ENCODE data around the gene HTR3C.

Gene HTR3C
- long read RNA-seq = 0 reads

DNA sequence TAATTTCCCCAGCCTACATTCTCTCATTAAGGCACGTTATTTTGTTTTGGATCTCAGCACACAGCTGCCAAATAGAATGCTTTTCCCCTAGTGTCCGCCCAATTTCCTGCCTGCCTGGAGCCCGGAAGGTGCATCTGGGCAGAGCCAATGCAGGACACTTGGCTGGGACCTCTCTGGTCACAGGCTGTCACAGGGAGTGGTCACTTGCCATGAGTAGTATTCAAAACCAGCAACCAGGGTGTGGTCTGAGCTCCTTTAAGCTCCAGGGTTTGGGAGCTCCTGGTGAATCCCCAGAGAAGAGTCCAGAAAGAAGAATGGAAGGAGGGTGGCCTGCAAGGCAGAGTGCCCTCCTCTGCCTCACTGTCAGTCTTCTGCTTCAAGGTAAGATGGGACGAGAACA lies at the start of gene HTR3C:
Gene HTR3C, plus strand, starts transcription at position 281 of the 400 bp plus-strand sequence. Its CDS starts 34 bp downstream, at position 315.
- TF ChIP-seq GABPA (IDR thresholded peaks at IDR 0.05; ENCODE audit: low read depth) = no peak
- TF ChIP-seq, protein P1, sequence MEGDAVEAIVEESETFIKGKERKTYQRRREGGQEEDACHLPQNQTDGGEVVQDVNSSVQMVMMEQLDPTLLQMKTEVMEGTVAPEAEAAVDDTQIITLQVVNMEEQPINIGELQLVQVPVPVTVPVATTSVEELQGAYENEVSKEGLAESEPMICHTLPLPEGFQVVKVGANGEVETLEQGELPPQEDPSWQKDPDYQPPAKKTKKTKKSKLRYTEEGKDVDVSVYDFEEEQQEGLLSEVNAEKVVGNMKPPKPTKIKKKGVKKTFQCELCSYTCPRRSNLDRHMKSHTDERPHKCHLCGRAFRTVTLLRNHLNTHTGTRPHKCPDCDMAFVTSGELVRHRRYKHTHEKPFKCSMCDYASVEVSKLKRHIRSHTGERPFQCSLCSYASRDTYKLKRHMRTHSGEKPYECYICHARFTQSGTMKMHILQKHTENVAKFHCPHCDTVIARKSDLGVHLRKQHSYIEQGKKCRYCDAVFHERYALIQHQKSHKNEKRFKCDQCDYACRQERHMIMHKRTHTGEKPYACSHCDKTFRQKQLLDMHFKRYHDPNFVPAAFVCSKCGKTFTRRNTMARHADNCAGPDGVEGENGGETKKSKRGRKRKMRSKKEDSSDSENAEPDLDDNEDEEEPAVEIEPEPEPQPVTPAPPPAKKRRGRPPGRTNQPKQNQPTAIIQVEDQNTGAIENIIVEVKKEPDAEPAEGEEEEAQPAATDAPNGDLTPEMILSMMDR (IDR thresholded peaks at IDR 0.05; ENCODE audit: insufficient read depth, low read length) = no peak
- no peak for TF ChIP-seq SPI1 (IDR thresholded peaks at IDR 0.05; ENCODE audit: borderline replicate concordance, low read depth)
- TF ChIP-seq, protein P2, sequence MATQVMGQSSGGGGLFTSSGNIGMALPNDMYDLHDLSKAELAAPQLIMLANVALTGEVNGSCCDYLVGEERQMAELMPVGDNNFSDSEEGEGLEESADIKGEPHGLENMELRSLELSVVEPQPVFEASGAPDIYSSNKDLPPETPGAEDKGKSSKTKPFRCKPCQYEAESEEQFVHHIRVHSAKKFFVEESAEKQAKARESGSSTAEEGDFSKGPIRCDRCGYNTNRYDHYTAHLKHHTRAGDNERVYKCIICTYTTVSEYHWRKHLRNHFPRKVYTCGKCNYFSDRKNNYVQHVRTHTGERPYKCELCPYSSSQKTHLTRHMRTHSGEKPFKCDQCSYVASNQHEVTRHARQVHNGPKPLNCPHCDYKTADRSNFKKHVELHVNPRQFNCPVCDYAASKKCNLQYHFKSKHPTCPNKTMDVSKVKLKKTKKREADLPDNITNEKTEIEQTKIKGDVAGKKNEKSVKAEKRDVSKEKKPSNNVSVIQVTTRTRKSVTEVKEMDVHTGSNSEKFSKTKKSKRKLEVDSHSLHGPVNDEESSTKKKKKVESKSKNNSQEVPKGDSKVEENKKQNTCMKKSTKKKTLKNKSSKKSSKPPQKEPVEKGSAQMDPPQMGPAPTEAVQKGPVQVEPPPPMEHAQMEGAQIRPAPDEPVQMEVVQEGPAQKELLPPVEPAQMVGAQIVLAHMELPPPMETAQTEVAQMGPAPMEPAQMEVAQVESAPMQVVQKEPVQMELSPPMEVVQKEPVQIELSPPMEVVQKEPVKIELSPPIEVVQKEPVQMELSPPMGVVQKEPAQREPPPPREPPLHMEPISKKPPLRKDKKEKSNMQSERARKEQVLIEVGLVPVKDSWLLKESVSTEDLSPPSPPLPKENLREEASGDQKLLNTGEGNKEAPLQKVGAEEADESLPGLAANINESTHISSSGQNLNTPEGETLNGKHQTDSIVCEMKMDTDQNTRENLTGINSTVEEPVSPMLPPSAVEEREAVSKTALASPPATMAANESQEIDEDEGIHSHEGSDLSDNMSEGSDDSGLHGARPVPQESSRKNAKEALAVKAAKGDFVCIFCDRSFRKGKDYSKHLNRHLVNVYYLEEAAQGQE (IDR thresholded peaks at IDR 0.05; ENCODE audit: insufficient replicate concordance, low read depth) = no peak
- no peak for TF ChIP-seq POLR2AphosphoS5 (IDR thresholded peaks at IDR 0.05; ENCODE audit: low read depth)
- no peak for DNase-seq (ENCODE audit: low read depth in 1 of 2, low spot score in 1 of 2)

DNA sequence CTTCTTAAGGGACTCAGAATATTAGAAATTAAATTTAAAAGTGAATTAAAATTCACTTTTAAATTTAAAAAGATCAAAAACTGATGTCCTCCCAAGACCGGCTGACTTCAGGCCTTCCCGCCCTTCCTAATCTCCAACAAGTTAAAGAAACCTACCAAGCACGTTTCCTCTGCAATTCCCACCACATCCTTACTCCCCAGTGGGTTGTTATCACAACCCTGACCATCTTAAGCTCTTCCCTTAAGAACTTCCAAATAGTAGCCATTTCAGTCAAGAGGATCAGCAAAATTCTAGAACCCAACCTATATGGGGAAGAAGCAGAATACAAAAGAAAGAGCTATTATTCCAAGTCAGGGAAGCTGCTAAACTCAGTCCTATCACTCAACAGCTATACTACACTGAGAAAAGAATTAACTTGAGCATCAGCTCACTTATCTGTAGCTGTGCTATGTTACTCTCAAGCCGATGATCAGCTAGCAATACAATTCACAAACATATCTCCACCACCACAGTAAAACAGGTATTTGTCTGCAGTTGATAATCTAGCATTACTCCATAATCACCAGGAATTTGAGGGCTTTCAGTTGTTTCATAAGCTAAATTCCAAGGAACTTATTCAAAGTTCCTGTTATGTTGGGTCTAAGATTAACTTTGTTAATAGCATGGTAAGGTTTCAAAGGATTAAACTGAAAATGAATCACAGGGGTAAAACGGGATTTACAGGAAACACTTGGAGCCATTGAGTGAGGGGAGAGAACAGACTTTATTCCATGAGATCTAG lies 49.5 kb upstream of the HTR3C start:
- no peak for DNase-seq (ENCODE audit: low read depth in 1 of 2, low spot score in 1 of 2)

More for the DNA sequence above, at the start of gene HTR3C:
- no peaks in the 10 kb centered on the region for H3K27me3 ChIP-seq (ENCODE audit: insufficient read depth, poor library complexity, severe bottlenecking)
- no peak within 1 kb of the TSS for H3K27ac ChIP-seq (replicated peaks)
- no peak within 1 kb of the TSS for H3K4me3 ChIP-seq (replicated peaks; ENCODE audit: insufficient read depth, low read length)

GRCh38 chr3:184004476-184004875 lies 48.4 kb upstream of the HTR3C start:
- H3K4me3 ChIP-seq (replicated peaks; ENCODE audit: insufficient read depth, low read length) = no peak overlapping the region
- no peaks in the 10 kb centered on the region for H3K27me3 ChIP-seq (ENCODE audit: insufficient read depth, poor library complexity, severe bottlenecking)
- no peak for DNase-seq (ENCODE audit: low read depth in 1 of 2, low spot score in 1 of 2)
- TF ChIP-seq POLR2AphosphoS5 (IDR thresholded peaks at IDR 0.05; ENCODE audit: low read depth) (no peak), SPI1 (IDR thresholded peaks at IDR 0.05; ENCODE audit: borderline replicate concordance, low read depth) (no peak), GABPA (IDR thresholded peaks at IDR 0.05; ENCODE audit: low read depth) (no peak)
- TF ChIP-seq, protein P1 (IDR thresholded peaks at IDR 0.05; ENCODE audit: insufficient read depth, low read length) = no peak
- TF ChIP-seq, protein P2 (IDR thresholded peaks at IDR 0.05; ENCODE audit: insufficient replicate concordance, low read depth) = no peak
- no peak overlapping the region for H3K27ac ChIP-seq (replicated peaks)

More for the DNA sequence above, 49.5 kb upstream of the HTR3C start:
- Histone ChIP-seq H3K4me3 (replicated peaks; ENCODE audit: insufficient read depth, low read length) (no peak overlapping the region), H3K27ac (replicated peaks) (no peak overlapping the region), H3K27me3 (ENCODE audit: insufficient read depth, poor library complexity, severe bottlenecking) (no peaks in the 10 kb centered on the region)
- TF ChIP-seq POLR2AphosphoS5 (IDR thresholded peaks at IDR 0.05; ENCODE audit: low read depth) (no peak), SPI1 (IDR thresholded peaks at IDR 0.05; ENCODE audit: borderline replicate concordance, low read depth) (no peak), GABPA (IDR thresholded peaks at IDR 0.05; ENCODE audit: low read depth) (no peak)
- TF ChIP-seq, protein P2 (IDR thresholded peaks at IDR 0.05; ENCODE audit: insufficient replicate concordance, low read depth) = no peak
- TF ChIP-seq, protein P1 (IDR thresholded peaks at IDR 0.05; ENCODE audit: insufficient read depth, low read length) = no peak
